K562 (cell line): ENCODE data around the gene LENEP. TPM values are rescaled to one million over a fixed set of nuclear protein-coding genes. Genes with fewer than 3 reads are reported as not detected.

ENCODE experiments used
- FOXA3 ChIP-seq, 2 experiments: fragments of 450-650 bp in 1 of 2; sonication (generic) in 1 of 2; formaldehyde crosslinking; IDR thresholded peaks in 1 of 2; conservative IDR thresholded peaks in 1 of 2; 2 replicates each; pipeline versions ENCODE4 v1.4.0 to v1.8.0; 2020 to 2022; ENCODE audit warnings: mild to moderate bottlenecking in 2 of 2, missing genetic modification reagents in 1 of 2
- FOXK1 ChIP-seq: sonication (generic); formaldehyde crosslinking; IDR thresholded peaks from 2 replicates; pipeline ENCODE4 v1.8.0; 2022; ENCODE audit warnings: missing genetic modification reagents, mild to moderate bottlenecking, borderline replicate concordance
- FOXP1 ChIP-seq: sonication (generic); formaldehyde crosslinking; IDR thresholded peaks from 2 replicates; pipeline ENCODE4 v1.8.0; 2022; ENCODE audit warnings: mild to moderate bottlenecking, missing genetic modification reagents
- KDM2B ChIP-seq: fragments of 250-450 bp; sonication (Bioruptor Pico); IDR thresholded peaks from 2 replicates; pipeline ENCODE4 v1.8.0; 2021; ENCODE audit warnings: mild to moderate bottlenecking, moderate library complexity
- RBFOX2 ChIP-seq: fragments of 200-400 bp; formaldehyde crosslinking; IDR thresholded peaks from 2 replicates; pipeline ENCODE4 v1.6.1; 2017; ENCODE audit warnings: low read depth, mild to moderate bottlenecking, low read length, moderate library complexity
- RBM22 ChIP-seq: fragments of 200-400 bp; formaldehyde crosslinking; IDR thresholded peaks from 2 replicates; pipeline ENCODE4 v1.6.1; 2018; ENCODE audit warnings: low read length, low read depth; ENCODE audit not compliant: poor library complexity, severe bottlenecking
- RUNX1 ChIP-seq: sonication (generic); IDR thresholded peaks from 2 replicates; pipeline ENCODE4 v1.6.1; 2016; ENCODE audit warnings: antibody characterized with exemption, low read depth
- TSC22D4 ChIP-seq: fragments of 450-650 bp; IDR thresholded peaks from 2 replicates; pipeline ENCODE4 v1.6.1; 2016; ENCODE audit warnings: missing genetic modification characterization, missing biosample characterization, control low read depth
- ZBTB7A ChIP-seq: IDR thresholded peaks from 2 replicates; pipeline ENCODE4 v1.6.1; 2011; ENCODE audit warnings: low read depth, mild to moderate bottlenecking, low read length, moderate library complexity, borderline replicate concordance; ENCODE audit not compliant: control insufficient read depth
- ZNF696 ChIP-seq: fragments of 250-450 bp; sonication (Bioruptor Pico); conservative IDR thresholded peaks from 2 replicates; pipeline ENCODE4 v1.4.0; 2020; ENCODE audit warnings: mild to moderate bottlenecking, moderate library complexity
- polyA plus RNA-seq, 8 experiments: library from polyadenylated mRNA; depleted of rRNA in 4 of 8; stranded (reverse) in 5 of 8; unstranded in 3 of 8; fragments of >200 nt; fragmentation: Nextera tagmentation in 2 of 8; fragmentation: Illumina TruSeq in 1 of 8; extraction: Ambion mirVana in 2 of 8; extraction: Trizol in 1 of 8; gene quantifications; 2 replicates each; pipeline versions ENCODE4 v1.2.1 to v1.2.3, GENCODE V29; 2011 to 2014; ENCODE audit warnings: inconsistent platforms in 1 of 8, missing spikeins in 1 of 8
- total RNA-seq, 7 experiments: library from RNA; depleted of rRNA in 6 of 7; stranded (reverse); fragments of >200 nt in 6 of 7; fragmentation: Illumina TruSeq in 2 of 7; extraction: Trizol in 2 of 7; gene quantifications; 2 replicates each; pipeline versions ENCODE4 v1.2.1 to v1.2.3, GENCODE V29; 2011 to 2021; ENCODE audit warnings: low replicate concordance in 1 of 7
- TF ChIP-seq, protein P1 (sequence below), 2 experiments: fragments of 450-650 bp; IDR thresholded peaks; 2 replicates each; pipeline ENCODE4 v1.6.1; 2016; ENCODE audit warnings: mild to moderate bottlenecking in 2 of 2, borderline replicate concordance in 1 of 2, low read depth in 1 of 2, moderate library complexity in 1 of 2
- TF ChIP-seq, protein P2 (sequence below): fragments of 250-450 bp; sonication (Bioruptor Pico); IDR thresholded peaks from 2 replicates; pipeline ENCODE4 v1.8.0; 2021; ENCODE audit warnings: mild to moderate bottlenecking, moderate library complexity
- TF ChIP-seq, protein P3 (sequence below): fragments of 250-450 bp; sonication (Bioruptor Pico); IDR thresholded peaks from 2 replicates; pipeline ENCODE4 v1.5.0; 2021
- TF ChIP-seq, protein P4 (sequence below): fragments of 200-800 bp; sonication (Bioruptor generic); IDR thresholded peaks from 2 replicates; pipeline ENCODE4 v1.6.1; 2017; ENCODE audit warnings: missing genetic modification characterization, missing compliant biosample characterization

Gene LENEP
- total and polyA plus RNA-seq, 9 of the 15 experiments (the other 6 are each of a cell fraction or from before 2014, with no cell fraction given): 0.23 to 0.87 (median 0.67) TPM; not detected in 5

DNA sequence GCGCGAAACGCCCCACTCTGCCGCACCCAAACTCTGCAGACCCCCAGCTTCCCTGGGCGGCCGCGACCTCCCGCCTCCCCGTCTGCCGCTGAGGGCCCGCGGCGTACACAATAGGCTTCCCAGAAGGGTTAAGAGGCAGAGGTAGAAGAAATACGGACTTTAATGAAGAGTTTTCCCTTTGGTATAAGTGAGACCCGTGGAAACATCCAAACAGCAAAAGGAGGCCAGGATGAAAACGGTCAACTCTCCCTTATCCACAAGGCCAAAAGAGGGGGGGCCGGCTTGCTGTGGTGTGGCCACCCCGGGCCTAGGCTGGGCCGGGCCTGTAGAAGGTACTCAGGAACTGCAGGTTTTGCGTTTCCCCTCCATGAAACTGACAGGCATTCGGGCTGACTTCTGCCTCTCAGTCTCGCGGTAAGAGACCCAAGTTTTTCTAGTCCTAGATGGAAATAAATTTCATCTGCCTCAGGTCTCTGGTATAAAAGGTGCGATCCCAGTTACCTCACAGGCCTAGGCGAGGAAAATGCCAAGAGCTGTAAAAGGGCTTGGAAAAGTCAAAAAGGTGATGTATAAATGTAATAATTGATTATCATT is 31.1 kb upstream of the LENEP start (continued):
- TF ChIP-seq, protein P1, sequence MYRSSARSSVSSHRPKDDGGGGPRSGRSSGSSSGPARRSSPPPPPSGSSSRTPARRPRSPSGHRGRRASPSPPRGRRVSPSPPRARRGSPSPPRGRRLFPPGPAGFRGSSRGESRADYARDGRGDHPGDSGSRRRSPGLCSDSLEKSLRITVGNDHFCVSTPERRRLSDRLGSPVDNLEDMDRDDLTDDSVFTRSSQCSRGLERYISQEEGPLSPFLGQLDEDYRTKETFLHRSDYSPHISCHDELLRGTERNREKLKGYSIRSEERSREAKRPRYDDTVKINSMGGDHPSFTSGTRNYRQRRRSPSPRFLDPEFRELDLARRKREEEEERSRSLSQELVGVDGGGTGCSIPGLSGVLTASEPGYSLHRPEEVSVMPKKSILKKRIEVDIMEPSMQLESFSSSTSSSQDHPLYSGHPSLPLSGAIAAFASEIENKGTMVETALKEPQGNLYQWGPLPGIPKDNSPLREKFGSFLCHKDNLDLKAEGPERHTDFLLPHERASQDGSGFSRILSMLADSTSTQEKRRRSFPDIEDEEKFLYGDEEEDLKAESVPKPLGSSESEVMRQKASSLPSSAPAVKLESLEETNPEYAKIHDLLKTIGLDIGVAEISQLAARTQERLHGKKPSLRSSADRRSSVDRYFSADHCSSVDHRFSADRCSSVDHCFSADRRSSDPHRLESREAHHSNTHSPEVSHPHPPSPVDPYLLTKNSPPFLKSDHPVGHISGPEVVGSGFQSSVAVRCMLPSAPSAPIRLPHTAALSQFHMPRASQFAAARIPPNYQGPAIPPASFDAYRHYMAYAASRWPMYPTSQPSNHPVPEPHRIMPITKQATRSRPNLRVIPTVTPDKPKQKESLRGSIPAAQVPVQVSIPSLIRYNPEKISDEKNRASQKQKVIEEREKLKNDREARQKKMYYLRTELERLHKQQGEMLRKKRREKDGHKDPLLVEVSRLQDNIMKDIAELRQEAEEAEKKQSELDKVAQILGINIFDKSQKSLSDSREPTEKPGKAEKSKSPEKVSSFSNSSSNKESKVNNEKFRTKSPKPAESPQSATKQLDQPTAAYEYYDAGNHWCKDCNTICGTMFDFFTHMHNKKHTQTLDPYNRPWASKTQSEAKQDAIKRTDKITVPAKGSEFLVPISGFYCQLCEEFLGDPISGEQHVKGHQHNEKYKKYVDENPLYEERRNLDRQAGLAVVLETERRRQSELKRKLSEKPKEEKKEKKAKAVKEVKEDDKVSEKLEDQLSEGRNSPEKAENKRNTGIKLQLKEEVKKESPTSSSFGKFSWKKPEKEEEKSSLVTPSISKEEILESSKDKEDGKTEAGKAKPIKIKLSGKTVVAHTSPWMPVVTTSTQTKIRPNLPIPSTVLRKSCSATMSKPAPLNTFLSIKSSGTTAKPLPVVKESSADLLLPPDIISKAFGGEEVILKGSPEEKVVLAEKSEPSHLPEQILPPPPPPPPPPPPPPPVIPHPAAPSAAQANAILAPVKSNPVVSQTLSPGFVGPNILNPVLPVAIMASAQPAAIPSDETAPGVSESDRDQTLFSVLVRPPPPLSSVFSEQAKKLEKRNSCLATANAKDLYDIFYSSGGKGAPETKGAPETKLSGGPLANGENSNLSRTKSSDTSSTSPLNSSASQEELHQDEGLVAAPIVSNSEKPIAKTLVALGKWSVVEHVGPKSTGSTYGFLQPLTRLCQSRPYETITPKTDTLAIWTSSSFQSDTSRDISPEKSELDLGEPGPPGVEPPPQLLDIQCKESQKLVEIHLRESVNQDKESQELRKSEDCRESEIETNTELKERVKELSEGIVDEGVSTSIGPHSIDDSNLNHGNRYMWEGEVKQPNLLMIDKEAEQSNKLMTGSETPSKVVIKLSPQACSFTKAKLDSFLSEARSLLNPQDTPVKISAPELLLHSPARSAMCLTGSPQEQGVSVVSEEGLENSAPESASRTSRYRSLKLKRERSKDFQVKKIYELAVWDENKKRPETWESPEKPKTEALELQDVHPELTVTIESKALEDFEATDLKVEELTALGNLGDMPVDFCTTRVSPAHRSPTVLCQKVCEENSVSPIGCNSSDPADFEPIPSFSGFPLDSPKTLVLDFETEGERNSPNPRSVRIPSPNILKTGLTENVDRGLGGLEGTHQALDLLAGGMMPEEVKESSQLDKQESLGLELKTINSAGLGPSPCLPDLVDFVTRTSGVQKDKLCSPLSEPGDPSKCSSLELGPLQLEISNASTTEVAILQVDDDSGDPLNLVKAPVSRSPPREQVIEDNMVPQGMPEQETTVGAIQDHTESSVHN (IDR thresholded peaks at IDR 0.05; ENCODE audit: borderline replicate concordance in 1 of 2, low read depth in 1 of 2): no peak
- TF ChIP-seq, protein P2, sequence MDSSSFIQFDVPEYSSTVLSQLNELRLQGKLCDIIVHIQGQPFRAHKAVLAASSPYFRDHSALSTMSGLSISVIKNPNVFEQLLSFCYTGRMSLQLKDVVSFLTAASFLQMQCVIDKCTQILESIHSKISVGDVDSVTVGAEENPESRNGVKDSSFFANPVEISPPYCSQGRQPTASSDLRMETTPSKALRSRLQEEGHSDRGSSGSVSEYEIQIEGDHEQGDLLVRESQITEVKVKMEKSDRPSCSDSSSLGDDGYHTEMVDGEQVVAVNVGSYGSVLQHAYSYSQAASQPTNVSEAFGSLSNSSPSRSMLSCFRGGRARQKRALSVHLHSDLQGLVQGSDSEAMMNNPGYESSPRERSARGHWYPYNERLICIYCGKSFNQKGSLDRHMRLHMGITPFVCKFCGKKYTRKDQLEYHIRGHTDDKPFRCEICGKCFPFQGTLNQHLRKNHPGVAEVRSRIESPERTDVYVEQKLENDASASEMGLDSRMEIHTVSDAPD (CRISPR knock-in tag): no peak
- TF ChIP-seq, protein P3, sequence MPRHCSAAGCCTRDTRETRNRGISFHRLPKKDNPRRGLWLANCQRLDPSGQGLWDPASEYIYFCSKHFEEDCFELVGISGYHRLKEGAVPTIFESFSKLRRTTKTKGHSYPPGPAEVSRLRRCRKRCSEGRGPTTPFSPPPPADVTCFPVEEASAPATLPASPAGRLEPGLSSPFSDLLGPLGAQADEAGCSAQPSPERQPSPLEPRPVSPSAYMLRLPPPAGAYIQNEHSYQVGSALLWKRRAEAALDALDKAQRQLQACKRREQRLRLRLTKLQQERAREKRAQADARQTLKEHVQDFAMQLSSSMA: 0 out of 2 replicates have a peak, but pooled peaks have one; percentile 9
- TF ChIP-seq FOXA3 (CRISPR knock-in tag; conservative IDR thresholded peaks at IDR 0.05 in 1 of 2, IDR thresholded peaks at IDR 0.05 in 1 of 2): peak in 1 of 2 experiments; percentile 60; a peak in 1 of 4 replicates
- TF ChIP-seq RBM22: no peak
- TF ChIP-seq RBFOX2: peak; percentile 68
- no peak for TF ChIP-seq TSC22D4
- peak; percentile 58; the same call in 1 of the 2 replicates for TF ChIP-seq ZBTB7A
- no peak for TF ChIP-seq FOXK1 (CRISPR knock-in tag)
- no peak for TF ChIP-seq RUNX1
- no peak for TF ChIP-seq ZNF696 (CRISPR knock-in tag)
- TF ChIP-seq FOXP1 (CRISPR knock-in tag): peak; percentile 46; the same call in 1 of the 2 replicates
- 0 out of 2 replicates have a peak, but pooled peaks have one; percentile 7 for TF ChIP-seq KDM2B (CRISPR knock-in tag)
- TF ChIP-seq, protein P4, sequence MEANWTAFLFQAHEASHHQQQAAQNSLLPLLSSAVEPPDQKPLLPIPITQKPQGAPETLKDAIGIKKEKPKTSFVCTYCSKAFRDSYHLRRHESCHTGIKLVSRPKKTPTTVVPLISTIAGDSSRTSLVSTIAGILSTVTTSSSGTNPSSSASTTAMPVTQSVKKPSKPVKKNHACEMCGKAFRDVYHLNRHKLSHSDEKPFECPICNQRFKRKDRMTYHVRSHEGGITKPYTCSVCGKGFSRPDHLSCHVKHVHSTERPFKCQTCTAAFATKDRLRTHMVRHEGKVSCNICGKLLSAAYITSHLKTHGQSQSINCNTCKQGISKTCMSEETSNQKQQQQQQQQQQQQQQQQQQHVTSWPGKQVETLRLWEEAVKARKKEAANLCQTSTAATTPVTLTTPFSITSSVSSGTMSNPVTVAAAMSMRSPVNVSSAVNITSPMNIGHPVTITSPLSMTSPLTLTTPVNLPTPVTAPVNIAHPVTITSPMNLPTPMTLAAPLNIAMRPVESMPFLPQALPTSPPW (CRISPR knock-in tag): peak; percentile 83
